GM21390 (cell line): ENCODE data around the gene PTPRK.
"Not testable (repeated sequence)": the region's sequence is repeated elsewhere in the genome, so short reads cannot be mapped to it uniquely, and the experiment has no call there.

Experiments
- ATAC-seq: cut with Tn5 transposase; IDR thresholded peaks from one replicate; pipeline ENCODE4 v1.9.1; 2021; ENCODE audit not compliant: unreplicated experiment

Gene PTPRK

DNA sequence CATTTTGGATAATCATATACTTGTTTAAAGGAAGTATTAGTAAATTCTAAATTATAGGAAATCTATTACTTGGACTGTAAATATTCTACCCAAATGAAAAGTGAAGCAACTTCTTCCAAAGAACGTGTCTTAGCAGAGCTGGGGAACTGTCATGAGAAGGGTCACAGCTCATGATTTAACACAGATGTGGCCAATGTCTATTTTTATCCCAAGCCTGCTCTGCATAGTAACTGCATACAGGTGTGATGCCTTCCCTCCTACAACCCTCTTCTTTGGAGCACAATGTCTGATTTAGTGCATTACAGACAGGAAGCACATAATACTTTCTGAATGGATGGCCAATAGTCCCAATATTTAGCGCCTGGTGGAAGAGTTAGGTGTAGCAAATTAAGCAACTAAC is 480.9 kb downstream of the PTPRK start:
- ATAC-seq, result no peak

DNA sequence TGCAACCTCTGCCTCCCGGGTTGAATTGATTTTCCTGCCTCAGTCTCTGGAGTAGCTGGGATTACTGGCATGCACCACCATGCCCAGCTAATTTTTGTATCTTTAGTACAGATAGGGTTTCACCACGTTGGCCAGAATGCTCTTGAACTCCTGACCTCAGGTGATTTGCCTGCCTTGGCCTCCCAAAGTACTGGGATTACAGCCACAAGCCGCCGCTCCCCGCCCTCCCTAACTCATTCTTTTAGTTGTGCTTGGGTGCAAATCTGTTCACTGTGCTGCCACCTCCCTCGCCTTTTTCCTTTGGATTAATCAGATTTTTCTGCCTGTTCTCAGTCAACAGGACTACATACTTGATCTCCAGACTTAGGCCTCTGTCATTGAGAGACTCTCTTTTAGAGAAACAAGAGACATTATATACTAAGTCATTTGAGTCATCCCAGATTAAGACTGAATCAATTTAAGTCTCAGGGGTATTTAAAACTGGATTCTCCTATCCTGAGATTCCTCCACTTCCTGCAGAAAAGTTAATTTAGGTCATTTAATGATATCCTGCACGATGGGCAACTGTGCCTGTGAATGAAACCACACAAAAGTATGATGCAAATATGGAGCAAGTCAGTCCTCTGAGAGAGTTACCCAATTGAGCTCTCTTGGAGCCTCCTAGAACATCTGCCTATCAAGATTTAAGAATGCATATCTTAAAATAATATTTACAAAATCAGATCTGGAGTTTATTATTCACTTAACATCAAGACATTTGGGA is 483.4 kb downstream of the PTPRK start:
- no peak for ATAC-seq

DNA sequence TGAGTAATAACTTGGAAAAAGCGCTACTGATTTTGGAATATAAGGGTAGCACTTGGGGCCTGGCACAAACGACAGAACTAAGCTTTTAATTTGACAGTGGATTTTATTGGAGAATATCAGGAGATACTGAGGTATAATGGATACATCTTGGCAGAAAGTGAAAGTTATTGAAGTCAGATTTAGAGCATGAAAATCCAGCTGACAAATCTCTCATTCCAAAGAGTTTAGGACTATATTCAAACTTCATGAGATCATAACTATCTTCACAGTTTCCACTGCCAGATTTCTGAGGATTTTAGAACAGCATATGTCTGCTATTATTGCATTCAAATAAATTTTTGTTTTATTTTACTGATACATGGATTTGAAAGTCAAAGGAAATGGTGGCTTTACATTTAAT is 487.2 kb downstream of the PTPRK start:
- ATAC-seq, result no peak

DNA sequence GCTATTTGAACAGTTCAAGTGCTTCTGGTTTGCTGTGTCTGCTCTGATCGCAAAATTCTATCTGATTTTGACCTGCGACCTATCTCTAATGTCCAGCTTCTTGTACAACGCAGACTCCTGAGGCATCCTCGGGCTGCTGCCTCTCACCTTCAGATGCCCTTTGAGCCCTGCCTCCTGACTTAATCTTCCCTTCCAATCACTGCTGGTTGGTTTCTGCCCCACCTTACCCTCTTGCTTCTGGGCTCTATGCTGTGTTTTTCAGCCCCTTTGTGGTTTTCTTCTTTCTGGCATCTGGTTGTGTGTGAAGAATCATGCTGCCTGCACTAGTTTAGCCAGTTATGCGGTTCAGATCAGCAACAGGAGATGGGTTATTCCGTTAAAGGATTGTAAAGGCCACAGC is 488.4 kb downstream of the PTPRK start:
- ATAC-seq, result no peak

DNA sequence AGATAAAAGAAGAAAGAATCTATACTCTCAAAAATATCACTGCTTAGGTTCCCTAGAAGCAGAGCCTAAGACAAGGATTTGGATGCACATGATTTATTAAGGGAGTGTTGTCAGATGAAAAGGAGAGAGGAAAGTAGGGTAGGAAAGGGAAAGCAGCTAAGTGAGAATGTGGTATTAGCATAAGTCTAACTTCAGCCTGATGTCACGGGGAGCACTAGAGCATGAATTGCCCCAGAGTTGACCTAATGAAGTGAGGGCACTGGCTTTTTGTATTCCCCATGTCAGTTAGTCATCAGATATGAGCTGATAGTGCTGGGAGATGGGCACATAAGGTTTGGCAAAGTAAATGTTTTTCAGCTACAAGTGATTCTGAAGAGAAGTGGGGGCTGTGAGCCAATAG is 490.6 kb downstream of the PTPRK start:
- no peak for ATAC-seq

DNA sequence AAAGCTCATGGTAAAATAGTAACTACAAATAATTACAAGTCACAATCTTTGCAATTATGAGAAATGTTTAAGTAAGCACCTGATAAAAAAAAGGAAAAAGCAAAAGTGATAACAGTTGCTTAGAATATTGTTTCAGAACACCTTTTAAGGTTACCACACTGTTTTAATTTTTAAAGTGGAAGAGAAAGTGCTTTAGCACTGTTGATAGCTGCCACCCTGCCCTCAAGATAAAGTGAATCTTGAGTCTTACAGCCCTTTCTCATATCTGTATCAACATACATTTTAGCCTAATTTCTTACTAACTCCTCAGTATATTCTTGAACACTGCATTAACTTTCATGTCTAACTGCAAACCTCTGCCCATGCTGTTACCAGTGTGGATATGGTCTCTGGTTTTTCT is 492.2 kb downstream of the PTPRK start:
- ATAC-seq, result no peak

DNA sequence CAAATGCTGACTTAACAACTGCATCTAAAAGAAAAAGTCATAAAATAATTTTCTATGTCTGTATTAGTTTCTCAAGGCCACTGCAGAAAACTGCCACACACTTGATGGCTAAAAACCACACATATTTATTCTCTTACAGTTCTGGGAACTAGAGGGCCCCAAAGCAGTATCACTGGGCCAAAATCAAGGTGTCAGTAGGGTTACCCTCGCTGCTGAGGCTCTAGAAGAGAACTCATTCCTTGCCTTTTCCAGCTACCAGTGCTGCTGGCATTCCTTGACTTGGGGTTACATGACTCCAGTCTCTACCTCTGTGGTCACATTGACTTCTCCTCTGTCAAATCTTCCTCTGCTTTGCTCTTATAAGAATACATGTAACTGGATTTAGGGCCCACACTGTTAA is 494.9 kb downstream of the PTPRK start:
- no peak for ATAC-seq

DNA sequence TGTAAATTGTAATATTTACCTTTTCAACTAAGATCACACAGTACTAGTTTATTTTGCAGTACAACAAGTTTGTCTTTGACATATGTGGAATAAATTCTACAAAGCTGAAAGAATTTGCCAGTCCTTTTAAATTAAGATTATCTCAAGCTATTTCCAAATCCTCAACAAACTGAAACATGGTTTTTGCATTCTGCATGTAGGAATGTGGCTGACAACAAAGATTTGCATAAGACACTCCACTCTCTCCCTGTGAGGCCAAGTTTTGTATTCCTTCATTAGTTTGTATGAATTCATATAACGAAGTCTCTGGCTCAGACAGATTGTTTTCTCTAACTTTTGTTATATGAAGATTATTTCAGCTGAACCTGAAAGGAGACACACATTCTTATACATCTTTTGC is 495.4 kb downstream of the PTPRK start:
- ATAC-seq, result no peak

DNA sequence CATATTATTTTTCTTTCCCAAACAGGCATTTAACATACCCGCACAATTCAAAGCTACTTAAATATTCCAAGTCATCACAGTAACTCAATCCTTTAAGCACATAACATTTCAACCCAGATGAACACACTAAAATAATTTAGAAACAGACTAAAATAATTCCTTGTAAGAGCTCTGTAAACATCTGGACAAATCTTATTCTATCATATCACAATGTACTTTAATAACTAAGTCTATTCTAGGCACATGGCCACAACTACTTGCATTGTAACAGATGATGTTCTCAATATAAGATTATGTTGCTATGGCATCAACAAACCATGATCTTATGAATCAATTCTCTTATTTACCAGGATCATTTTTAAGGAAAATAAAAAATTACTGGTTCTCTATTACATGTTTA is 496.4 kb downstream of the PTPRK start:
- ATAC-seq, result no peak

DNA sequence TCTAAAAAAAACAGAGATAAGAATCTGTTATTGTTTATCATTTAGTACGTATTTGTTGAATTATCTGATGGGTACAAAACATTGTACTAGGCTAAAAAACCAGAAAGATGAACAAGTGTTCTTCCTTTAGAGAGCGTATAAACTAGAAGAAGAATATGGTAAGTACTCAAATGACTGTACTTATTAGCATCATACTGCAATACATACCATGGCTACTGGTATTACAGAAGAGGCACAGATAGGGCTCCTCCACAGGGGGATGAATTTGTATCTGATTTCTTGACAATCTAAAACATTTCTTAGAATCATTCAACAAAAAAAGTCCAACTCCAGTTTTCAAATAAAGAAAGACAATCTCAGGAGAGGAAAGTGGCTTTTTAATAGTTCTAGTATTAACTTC is 501.6 kb downstream of the PTPRK start:
- ATAC-seq, result no peak

DNA sequence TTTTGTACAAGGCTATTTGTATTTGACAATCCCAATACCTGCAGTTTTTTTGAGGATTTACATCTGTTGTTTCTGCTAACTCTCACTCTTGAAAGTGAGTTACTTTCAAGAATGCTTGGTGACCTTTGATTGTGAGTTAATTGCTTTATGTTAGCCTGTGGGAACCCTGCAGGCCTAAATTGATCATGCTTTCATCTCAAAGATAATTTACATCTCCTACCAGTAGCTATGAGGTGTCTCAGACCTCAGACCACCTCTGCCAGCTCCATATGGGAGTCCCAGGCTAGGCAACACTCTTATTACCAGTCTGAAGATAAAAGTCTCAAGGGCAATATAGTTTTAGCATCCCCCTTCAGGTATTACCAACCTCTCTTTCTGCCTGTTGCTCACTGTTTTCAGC is 503.1 kb downstream of the PTPRK start:
- no peak for ATAC-seq

DNA sequence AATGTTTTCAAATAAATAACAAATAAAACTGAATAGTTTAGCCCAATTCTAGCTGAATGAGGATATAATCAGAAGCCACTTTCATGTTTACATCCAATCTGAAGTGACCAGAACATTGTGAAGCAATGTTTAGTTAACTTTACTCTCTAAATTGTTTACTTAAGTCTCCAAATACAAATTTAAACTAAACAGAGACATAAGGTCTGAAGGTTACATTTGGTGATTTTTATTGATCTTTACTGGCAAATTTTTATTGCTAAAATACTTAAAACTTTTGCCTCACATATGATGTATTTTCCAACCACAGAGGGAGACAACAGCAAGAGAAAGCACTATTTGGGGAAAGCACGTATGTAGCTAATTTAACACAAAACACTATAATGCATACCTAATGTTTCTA is 512.7 kb downstream of the PTPRK start:
- ATAC-seq, result no peak

DNA sequence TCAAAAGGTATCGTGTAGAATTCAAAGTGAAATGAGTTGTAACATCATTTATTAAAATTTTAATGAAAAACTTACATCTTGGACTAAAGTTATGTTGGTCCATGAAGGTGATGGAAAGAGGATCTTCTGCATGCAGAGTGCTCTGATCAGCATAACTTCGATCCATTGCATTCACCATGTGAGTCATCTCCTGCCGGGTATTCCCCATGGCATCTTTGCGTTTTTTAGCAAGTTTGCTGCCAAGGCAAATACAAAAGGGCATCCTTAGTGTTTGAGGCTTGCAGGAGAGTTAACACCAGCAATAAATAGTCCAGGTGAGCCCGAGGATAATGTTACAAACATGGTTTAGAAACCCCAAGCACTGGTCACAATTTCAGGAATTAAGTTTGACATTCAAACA is 515.4 kb downstream of the PTPRK start:
- no peak for ATAC-seq

DNA sequence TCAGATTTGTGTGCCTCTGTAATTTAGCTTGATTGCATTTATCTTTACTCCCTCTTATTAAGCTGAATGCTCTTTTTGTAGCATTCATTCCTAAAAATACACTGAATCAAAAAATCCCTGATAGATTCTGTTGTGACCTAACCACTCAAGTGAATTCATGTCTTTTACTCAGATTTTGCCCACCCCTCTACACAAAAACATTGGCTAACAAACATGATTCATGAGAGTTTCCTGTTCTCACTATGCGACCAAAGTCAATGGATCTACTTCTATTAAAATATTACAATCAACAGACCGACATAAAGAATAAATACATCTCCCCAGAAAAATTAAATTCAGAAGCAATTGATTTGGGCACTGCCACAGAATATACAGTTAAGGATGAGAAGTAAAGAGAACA is 520.0 kb downstream of the PTPRK start:
- no peak for ATAC-seq

DNA sequence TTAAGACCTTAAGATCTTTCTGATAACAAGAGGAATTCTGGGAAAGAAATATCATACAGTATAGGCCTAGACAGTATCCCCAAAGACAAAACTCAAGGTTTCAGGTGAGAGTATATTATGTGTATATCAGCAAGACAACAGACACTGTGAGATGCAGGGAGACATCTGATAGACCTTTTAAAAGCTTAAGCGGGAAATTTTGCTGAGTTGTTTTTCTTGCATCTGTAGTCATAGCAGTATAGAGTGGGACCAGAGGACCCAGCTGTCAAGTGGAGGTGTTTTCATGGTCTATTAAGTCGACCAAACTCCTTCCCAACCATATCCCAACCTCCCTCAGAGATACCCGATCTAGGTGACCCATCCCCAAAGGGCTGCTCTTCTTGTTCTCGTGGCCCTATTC is 521.4 kb downstream of the PTPRK start:
- no peak for ATAC-seq

DNA sequence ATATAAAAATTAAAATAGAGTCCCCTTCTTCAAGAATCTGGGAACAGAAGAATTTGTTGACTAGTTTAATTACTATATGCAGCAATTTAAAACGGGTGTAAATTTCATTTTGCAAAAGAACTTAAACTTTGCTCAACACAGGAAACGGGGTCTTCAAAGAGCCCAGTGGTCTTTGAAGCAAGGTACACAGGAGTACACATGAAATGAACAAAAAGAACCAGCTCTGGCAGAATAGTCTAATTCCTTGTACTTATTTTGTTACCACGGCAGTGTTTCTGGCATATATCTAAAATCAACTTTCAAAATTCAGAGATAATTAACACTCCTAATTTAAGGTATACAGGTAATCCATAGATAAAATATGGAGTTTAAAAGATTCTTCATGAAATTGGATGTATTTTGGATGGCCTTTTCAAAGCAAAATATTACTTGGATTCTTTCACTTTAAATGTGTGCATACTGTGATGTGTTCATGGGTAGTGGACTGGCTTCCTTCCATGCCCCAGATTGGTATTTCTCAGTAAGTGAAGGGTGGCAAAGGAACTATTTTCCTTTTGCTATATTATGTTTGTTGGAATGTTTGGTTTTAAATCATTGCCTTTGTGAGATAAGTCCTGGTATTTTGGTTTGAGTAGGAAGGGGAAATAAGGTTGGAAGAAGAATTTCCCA is 522.8 kb downstream of the PTPRK start:
- ATAC-seq, result no peak

DNA sequence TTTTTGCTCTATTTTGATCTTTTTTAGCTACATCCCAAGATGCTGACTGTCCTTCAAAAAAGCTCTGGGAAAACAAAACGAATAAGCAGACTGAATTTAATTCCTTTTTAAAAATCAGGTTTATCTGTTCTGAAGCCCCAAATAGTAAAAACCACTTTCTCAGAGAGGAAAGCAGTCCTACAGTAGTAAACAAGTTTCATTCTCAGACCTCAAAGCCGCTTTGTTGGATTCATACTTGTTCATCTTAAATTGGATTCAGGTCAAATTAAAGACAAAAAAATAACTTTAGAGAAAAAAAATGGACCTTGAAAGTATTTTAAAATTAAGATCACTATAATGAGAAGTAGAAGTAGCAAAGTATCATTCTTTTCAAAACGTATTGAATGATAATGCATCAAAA is 523.5 kb downstream of the PTPRK start:
- ATAC-seq, result no peak

DNA sequence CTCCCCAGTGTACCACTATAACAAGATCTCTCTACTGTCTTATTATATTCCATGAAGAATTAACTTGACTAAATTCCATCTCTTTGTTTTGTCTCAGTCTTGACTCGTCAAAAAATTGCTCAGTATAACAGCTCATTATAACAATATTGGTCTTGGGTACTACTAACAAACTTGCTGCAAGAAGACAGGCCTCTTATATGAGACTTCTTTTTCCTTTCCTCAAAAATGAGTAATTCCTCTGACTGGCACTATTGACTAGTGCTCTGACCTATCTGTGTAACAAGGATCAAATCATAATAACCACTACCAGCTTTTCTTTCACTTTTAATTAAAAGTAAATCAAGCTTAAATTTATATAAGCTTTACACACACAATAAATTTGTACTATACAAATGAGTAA is 528.3 kb downstream of the PTPRK start:
- ATAC-seq, result no peak

DNA sequence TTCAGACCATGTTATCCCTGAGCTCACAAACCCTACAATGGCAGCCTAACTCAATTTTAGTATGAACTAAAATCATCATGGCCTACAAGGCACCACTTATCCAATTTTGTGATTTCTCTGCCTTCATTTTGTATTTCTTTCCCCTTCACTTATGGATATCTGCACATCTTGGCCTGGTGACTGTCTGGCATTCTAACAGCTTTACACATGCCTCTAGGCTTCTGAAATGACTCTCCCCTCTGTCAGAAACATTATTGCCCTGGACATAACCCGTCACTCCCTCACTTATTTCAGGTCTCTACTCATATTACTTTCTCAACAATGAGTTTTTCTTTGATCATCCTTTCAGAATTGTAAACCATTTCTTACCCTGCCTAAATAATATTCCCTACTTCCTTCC is 530.3 kb downstream of the PTPRK start:
- no peak for ATAC-seq

DNA sequence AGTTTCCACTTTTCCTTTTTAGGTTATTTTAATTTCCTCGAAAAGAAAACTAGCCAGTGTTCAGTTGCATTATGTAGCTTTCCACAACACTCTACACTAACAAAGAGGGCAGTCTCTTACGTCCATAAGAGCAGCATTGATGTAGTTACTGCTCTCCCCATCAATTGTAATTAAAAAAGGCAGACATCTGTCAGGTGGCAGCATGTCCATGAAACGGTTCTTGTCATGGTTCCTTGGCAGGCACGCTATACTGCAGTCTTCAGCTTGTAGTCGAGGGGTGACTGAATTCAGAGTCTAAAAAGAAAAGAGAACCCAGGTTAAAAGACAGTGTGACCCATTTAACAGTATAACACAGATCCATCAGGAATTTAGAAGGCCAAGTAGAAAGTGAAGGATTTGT is 539.4 kb downstream of the PTPRK start:
- no peak for ATAC-seq

DNA sequence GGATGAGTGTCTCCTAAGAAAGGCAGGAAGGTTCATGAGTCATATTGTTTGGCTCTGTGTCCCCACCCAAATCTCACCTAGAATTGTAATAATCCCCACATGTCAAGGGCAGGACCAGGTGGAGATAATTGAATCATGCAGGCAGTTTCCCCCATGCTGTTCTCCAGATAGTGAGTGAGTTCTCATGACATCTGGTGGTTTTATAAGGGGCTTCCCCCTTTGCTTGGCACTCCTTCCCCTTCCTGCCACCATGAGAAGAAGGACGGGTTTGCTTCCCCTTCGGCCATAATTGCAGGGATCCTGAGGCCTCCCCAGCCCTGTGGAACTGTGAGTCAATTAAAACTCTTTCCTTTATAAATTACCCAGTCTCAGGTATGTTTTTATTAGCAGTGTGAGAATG is 542.2 kb downstream of the PTPRK start:
- ATAC-seq, result not testable (repeated sequence)

DNA sequence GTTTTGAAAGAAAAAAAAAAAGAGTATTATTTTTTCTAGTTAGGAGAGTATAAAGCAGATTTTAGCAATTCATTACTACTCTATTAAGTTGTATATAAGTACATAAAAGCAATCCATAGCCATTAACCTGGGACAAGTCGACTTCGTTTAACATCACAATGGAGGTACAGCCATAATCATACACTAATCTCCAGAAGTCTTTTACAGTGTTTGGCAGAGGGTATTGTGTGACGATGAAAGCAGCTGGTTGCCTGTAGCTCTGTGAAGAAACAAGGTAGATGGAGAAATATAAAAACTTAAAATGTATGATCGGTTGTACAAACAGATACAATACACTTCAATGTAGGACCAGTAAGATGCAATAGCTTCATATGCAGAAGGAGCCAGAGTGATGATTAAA is 543.6 kb downstream of the PTPRK start:
- ATAC-seq, result no peak

DNA sequence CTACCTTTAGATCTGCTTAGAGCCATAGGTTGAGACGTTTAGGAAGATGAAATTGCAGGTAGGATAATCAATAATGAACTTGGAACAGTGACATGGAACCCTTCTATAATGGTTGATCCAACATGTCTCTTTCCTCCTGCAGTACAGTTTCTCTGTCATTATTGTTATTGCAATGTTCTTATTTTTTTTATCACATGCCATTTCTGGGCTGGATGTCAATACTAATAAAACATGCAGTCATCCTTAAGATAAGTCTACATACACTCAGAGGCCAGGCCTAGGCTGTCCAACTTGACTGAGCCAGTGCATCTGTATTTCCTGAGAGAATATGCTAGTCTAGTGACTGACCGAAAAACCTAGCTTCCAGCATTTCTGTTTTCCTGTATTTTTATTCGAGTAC is 544.3 kb downstream of the PTPRK start:
- no peak for ATAC-seq
